Muscle of back (tissue), 11 donors: ENCODE data around the gene SEPTIN8. TPM values are rescaled to one million over a fixed set of nuclear protein-coding genes. Genes with fewer than 3 reads are reported as not detected.
A peak's percentile ranks its signal among the peaks of the same experiment; 100 is the strongest.

ENCODE experiments used
- DNase-seq, 3 donors: peaks; one replicate each; pipeline versions ENCODE4 v3.0.0 to v3.0.0-alpha.2; 2013
- polyA plus RNA-seq, 10 donors: library from polyadenylated mRNA; unstranded; fragments of 120-200 nt; gene quantifications; one replicate each; pipeline ENCODE4 v1.2.1, GENCODE V29; 2013; ENCODE audit not compliant: insufficient read length in 10 of 10

Gene SEPTIN8
- polyA plus RNA-seq, 10 donors = 36.6 to 58.2 (median 43.5) TPM

DNA sequence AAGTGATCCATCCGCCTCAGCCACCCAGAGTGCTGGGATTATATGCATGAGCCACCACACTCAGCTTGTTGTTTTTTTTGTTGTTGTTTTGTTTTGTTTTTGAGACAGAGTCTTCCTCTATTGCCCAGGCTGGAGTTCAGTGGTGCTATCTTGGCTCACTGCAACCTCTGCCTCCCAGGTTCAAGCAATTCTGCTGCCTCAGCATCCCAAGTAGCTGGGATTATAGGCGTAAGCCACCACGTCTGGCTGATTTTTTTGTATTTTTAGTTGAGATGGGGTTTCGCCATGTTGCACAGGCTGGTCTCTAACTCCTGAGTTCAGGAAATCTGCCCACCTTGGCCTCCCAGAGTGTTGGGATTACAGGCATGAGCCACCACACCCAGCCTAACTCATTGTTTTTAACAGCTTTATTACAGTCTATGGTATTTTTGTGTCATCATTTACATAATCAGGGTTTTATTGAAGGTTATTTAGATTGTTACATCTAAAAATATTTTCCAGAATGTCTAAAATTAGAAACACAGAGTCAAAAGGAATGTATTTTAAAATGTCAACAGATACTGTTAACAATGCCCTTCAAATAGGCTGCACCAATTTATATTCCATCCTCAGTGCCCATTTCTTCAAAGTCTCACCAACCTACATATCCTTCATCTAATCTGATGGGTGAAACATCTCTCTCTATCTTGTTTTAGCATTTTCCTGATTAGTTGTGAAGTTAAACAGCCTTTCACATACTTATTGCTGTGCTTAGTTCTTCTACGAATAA lies 58.3 kb downstream of the SEPTIN8 start:
- DNase-seq = no peak

DNA sequence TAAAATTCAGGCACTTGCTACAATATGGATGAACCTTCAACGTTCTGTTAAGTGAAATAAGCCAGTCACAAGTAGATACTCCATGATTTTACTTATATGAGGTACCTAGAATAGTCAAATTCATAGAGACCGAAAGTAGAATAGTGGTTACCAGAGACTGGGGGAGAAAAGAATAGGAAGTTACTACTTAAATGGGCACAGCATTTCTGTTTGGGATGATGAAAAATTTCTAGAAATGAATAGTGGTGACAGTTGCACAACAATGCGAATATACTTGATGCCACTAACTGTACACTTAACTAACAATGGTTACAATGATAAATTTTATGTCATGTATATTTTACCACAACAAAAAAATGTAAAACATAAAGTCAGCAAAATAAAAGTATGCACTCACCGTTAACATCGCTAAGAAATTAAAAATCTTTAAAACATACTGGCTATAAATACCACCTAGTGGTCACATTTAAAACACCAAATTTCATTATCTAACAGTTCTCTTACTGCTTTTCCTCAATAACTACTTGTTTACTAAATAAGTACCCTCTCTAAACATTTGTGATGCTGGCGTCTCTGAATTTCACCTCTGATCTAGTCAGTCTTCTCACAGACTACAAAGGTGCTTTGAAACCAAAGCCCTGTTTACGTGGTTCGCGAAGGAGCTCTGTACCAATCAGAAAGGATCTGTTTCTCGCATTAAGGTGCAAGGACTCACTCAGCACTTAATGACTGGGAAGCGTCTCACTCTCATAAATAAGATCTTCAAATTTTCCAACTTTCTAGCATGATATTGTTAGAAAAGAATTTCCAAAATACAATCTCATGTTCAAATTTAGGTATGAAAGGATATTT lies 62.4 kb downstream of the SEPTIN8 start:
- peak in 1 of 3 donors; percentile 27 for DNase-seq

DNA sequence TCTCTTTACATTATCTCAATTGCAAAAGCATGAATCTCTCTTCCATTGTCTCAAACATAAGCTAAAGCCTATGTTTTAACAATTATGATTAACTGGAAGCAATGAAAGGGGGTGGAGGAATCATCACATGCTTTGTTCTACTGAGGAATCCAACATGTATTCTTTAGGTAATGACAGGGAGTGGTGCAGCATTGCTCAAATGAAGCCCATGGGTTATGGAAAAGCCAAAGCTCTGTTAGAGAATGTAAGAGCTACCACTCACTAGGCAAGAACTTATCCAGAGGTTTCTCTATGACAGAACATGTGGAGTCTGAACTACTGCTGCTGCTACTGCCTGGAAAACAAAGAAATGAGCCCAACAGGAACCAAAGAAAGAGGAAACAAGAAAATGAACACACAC lies 68.4 kb downstream of the SEPTIN8 start:
- no peak for DNase-seq

DNA sequence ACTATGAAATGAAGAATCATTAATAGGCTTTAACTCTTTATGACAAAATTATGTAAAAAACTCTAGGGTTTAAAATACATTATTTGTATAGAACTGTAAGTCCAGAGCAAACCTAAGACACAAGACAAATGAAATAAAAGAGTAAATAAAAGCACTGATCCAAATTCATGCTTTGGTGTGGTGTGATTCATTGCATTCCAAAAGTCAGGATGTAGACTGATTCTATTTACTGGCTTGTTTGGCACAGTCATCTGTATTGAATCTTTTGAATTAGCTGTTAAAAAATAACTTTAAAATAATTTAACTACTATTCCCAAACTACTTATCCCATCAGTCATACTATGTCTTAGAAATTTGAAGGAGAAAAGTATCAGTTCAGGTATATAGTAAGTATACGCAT lies 72.2 kb downstream of the SEPTIN8 start:
- no peak for DNase-seq

Other genes starting within 250 kb of the SEPTIN8 start
- gene IL5, start 233.7 kb downstream of the SEPTIN8 start, polyA plus RNA-seq = under 1 TPM in 3 of 10 donors, not detected in 7; 0.30 to 0.90 (median 0.51) TPM
- 10 to 100 TPM; 19.5 to 28.8 (median 24.3) TPM for gene RAD50, start 220.3 kb downstream of the SEPTIN8 start, polyA plus RNA-seq
- gene IL13, start 119.1 kb downstream of the SEPTIN8 start, polyA plus RNA-seq = under 1 TPM in 3 of 10 donors, not detected in 7; 0.16 to 0.41 (median 0.20) TPM
- not detected for gene IL4, start 103.2 kb downstream of the SEPTIN8 start, polyA plus RNA-seq
- 10 to 100 TPM in 2 of 10 donors, 1 to 10 TPM in 8; 6.5 to 12.2 (median 8.5) TPM for gene KIF3A, start 39.7 kb downstream of the SEPTIN8 start, polyA plus RNA-seq
- gene CCNI2, start 29.8 kb downstream of the SEPTIN8 start, polyA plus RNA-seq = 1 to 10 TPM in 2 of 10 donors, under 1 TPM in 7, not detected in 1; 0.40 to 1.9 (median 0.83) TPM
- under 1 TPM; 0.04 to 0.21 (median 0.13) TPM for gene SOWAHA, start 36.1 kb upstream of the SEPTIN8 start, polyA plus RNA-seq
- gene SHROOM1, start 53.4 kb upstream of the SEPTIN8 start, polyA plus RNA-seq = 1 to 10 TPM; 1.2 to 5.2 (median 2.8) TPM
- gene GDF9, start 89.2 kb upstream of the SEPTIN8 start, polyA plus RNA-seq = 1 to 10 TPM in 2 of 10 donors, under 1 TPM in 8; 0.31 to 1.5 (median 0.74) TPM
- 100 to 1,000 TPM; 160 to 232 (median 189) TPM for gene UQCRQ, start 89.4 kb upstream of the SEPTIN8 start, polyA plus RNA-seq
- gene LEAP2, start 96.4 kb upstream of the SEPTIN8 start, polyA plus RNA-seq = 1 to 10 TPM in 8 of 10 donors, under 1 TPM in 2; 0.73 to 3.7 (median 1.3) TPM
- 10 to 100 TPM; 38.8 to 57.4 (median 45.5) TPM for gene AFF4, start 186.4 kb upstream of the SEPTIN8 start, polyA plus RNA-seq
- gene ZCCHC10, start 249.3 kb upstream of the SEPTIN8 start, polyA plus RNA-seq = 10 to 100 TPM; 21.3 to 28.1 (median 25.1) TPM